Amniotic epithelial cell (primary cell): ENCODE measurements around the gene CACNA2D3.
A peak's percentile ranks its signal among the peaks of the same experiment; 100 is the strongest.

Source experiments
- DNase-seq: peaks from one replicate; pipeline ENCODE4 v3.0.0-alpha.2; 2010; ENCODE audit warnings: low read depth

The CACNA2D3 gene

DNA sequence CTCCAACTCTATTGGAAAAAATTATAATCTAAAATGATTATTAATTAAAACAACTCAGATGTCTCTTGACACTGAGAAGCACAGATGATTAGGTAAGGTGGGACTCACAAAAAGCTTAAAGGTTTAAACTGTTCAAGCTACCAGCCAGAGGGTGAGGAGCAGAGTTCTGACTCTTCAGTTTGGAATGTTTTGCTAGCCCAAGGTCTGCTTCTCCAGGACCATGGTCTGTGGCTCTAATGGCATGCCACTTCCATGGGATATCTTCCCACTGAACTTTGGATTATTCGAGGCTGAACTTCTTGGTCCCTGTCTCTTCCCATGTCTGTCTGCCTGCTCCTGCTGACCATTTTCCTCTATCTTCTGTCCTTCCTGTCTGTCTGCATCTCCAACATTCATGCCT, 49.2 kb downstream of the CACNA2D3 start:
- DNase-seq, result no peak

DNA sequence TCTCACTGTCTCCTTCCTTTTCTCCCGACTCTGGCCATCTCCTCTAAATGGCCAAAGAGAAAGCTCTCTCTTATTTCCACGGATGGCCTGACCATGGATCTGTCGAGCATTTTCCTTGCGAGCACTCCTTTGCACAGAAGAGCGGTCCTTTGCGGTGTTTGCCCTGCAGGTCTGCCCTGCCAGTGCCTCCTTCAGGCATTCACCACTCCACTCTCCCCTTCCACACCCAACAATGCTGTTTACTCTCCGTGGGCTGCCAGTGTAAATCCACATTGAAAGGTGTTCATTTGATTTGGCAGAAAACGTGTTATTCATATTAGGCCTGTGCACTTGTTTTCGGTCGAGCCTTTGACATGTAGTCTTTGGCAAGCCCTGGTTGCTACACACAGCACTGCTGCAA, 49.6 kb downstream of the CACNA2D3 start:
- DNase-seq, result no peak

DNA sequence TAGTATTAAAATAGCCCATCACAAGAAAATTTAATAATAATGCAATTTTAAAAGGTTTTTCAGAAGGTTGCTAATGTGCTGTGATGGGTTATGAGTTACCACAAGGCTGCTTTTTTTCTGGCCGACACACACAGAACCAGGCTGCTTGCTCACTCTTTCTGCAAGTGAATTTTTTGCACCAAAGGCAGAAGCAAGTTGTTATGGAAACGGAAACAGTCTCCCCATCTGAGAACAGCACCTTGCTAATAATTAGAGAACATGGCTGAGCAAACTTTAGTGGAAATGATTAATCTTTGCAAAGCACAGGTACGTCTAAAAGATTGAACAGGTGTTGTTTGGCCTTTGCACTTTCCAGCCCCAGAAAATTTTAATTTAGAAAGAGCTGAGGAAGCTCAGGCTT, 51.0 kb downstream of the CACNA2D3 start:
- no peak for DNase-seq

DNA sequence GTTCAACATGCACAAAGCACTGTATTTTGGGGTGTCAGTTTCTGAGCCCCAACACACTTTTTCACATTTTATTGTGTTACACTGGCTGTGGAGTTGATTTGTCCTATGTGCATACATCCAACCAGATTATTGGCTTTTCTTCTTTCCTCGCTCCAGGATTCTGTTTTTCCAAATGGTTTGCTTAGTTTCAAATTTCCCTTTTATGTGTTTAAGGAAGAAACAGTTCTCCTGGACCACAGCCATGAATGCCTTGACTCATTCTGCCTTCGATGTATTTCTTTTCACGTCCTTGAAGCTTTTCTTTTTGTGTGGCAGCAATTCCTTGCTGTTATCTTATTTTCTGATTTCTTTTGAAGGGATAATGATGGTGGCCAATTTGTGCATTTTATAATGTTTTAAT, 53.8 kb downstream of the CACNA2D3 start:
- DNase-seq, result no peak

DNA sequence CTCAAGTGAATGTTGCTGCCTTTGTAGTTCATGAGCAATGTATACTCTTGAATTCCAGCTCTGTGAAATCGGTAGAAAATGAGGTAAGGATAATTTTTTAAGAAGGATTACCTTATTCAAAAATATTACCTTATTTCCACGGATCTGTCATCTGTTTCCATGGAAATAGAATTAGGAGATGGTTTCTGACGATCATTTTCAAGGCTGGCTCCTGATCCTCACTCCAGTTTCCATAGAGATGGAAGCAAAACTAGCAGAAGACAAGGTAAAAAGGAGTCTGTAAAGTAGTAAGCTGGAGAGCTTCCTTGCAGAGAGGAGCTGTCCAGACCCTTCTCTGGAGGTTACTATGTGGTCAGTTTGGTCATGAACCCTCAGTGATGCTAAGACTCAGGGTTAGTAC, 55.5 kb downstream of the CACNA2D3 start:
- DNase-seq, result no peak

DNA sequence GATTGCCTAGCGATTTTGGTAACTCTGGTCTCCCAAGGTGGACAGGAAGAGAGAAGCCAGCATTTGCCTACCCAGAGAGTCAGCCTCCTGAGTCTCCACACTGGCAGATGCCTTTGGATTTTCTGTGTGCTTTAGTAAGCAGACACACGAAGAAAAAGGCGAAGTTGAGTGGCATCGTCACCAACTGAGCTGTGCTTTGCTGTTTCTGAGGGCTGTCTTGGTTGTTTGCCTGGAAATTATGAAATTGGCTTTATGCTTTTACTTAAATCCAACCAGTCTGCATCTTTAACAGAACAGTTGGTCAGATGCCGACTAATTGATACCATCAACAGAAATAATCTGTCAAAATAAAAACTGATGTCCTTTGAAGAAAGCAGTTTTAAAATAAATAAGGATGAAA, 56.0 kb downstream of the CACNA2D3 start:
- DNase-seq, result no peak

DNA sequence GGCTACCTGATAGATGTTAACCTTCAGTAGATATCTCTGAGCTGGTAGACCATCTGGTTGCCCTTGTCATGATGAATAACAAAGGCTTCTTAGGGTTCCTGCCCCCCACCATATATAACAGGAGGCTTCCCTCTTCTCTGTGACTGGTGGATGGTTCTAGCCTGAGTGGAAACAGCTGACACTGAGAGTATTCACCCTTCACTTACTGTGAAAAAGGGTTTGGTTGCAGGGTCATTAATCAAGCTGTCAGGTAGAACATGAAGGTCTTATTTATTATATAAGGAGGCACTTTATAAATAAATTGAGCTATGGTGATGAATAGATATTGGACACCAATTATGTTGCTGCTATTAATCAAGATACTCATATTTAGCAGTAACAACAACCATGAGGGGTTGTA, 58.6 kb downstream of the CACNA2D3 start:
- DNase-seq, result no peak

DNA sequence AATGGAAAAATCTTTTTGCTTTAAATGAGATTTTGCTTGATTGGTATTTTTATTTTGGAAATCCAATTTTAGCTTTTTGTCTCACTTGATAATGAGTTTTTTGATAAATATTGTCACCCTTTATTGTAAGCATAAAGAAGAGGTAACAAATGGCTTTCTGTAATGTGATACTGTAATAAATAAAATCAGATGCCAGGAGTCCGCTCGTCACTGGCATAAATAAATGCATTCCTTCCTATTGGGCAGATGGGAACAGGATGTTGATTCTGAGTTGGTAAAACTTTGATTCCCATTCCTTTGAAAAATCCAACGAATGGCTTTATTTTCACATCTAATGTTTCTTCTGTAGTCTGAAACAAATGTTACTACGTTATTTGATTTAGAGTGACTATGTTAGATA, 59.9 kb downstream of the CACNA2D3 start:
- no peak for DNase-seq

DNA sequence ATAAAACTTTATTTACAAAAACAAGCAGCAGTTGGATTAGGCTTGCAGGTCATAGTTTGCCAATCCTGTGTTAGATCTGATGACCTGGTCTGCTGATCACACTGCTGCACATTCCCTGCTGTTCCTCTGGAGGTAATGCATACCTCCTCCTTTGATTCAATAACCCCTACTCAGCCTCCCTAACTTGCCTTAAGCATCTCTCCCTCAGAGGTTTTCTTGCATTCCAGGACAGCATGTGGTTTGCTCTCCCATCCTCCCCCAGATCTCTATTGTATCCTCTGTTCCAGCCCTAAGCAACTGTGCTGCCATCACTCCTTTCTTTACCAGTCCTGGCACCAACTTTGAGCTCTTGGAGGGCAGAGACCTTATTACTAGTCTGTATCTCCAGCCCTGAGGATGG, 63.4 kb downstream of the CACNA2D3 start:
- DNase-seq, result no peak

DNA sequence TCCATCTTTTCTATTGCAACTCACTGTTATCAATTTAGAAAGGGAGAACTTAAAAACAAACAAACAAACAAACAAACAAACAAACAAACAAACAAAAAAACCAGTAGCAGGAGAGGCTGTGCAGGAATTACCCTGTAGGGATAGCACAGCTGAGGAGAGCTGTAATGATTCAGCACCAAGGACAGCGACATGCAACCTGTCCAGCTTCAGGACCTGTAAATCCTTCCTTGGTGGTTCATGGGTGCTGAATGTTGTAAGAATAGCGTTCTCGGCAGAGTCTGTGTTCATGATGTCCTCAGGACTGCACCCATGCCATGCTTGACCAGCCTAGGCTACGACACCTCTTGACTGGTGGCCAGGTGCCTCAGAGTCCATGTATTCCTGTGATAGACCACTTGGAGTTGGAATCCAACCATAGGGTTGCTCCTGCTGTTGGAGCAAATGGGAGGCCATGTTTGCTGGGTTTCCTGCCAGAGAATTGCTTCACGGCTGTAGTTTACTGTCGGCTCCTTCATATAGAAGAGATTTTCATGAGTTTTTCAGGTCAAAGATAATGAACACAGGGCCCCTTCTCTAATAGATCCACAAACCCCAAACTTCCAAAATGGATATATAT, 65.9 kb downstream of the CACNA2D3 start:
- peak; percentile 41 for DNase-seq

DNA sequence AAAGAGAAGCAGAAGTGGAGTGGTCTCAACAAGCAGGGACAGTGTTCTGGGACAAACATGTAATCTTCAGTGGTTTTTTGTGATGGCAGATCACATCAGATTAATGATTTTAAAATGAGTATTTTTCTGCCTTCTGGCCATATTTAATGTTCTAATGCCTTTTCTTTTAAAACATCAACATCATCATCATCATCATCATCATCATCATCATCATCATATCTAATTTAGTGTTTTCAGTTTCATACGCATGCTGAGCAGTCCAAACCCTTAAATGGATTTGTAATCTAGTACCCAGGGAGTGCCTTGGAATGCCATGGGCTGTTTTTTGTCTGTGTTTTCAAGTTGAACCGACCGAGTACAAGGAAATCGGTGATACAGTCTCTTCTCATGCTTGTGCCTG, 68.9 kb downstream of the CACNA2D3 start:
- DNase-seq, result no peak

DNA sequence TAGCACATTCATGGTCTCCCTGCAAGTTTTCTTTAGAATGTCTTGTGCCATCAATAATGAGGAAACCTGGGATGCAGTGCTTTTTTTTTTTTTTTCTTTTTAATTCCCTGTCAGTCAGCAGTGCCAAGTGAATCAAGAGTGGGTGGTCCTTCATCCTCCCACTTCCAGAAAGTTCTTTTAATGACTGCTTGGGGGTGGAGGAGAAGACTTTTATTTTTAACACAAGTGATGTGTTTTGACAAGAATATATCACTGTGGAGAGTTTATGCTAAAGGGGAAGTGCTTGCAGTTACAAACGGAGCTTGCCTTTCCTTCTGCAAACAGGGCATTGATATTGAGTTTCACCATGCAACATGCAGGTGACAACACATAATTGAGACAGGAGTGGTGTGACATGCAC, 69.7 kb downstream of the CACNA2D3 start:
- no peak for DNase-seq

DNA sequence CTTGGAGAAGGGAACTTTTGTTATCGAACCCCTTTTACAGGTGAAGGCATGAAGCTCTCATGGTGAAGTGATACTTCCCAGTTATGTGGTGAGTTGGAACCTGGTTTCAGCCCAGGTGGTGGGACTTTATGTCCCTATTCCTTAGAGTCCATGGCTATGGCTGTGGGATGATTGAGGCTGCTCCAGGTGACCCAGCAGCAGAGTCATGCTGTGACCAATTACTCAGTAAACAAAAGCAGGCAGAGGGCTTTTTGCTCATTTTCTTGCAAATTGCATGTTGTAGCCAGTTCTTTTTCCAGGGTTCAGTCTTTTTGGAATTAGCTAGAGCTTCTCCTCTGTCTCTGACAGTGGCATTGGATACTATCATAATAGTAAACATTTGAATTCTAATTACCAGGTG, 70.7 kb downstream of the CACNA2D3 start:
- DNase-seq, result no peak

DNA sequence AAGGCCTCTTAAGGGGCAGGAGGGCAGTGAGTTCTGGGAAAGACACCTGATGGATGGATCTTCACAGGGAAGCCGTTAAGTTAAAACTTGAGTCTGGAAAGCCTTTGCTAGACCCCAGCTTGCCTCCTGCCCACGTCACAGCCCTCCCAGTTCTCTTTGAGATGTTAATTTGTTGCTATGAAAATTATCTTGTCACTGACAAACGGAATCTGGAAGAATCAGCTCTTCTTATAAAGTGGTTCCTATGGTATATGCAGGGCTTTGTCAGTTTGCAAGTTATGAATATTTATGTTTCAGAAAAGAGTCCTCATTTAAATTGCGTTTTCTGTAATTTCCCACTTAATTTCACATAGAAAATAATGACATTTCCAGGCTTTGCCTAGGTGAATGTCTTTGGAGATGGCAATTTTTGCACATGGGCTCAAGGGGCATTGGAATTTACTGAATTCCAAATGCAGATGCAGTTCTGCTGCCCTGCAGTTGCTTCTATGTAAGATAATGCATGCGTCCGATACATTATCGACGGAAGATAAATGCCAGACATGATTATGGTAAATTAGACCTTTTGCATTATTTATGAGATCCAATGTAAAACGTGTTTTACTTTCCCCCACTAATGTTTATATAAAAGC, 74.1 kb downstream of the CACNA2D3 start:
- no peak for DNase-seq

DNA sequence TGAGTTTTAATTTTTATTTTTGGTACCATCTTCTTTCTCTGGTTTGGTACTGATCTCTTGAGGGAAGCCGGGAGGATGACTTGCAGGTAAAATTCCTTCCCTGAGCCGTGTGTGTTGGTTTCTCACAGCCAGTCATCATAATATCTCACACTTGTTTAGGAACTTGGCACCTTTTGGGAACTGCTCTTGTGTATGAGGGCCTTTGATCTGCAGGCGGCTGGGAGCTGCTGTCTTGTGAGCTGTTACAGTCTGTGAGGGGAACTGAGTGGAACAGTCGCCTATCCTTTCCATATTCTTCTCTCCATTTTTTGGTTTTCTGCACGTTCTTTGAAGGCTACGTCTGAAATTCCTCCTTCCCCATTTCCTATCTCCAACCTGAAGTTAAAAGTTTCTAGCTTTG, 75.2 kb downstream of the CACNA2D3 start:
- no peak for DNase-seq

DNA sequence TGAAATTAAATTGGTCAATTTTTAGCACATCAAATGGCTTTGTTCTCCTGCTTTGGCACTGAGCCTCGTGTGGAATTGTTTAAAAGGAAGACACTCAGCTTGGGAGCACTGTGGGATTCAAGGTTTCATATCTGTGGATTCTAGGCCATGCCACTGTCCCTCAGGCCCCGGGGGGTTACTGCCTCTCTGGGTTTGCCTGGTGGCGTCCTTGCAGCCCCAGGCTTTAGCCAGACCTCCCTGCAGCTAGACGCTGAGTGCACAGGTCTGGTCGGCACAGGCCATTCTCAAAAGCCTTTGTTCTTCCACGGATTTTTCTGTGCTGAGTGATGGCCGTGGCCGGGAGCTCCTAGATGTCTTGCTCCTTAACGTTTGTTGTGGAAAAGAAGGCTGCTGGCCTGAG, 76.2 kb downstream of the CACNA2D3 start:
- no peak for DNase-seq

DNA sequence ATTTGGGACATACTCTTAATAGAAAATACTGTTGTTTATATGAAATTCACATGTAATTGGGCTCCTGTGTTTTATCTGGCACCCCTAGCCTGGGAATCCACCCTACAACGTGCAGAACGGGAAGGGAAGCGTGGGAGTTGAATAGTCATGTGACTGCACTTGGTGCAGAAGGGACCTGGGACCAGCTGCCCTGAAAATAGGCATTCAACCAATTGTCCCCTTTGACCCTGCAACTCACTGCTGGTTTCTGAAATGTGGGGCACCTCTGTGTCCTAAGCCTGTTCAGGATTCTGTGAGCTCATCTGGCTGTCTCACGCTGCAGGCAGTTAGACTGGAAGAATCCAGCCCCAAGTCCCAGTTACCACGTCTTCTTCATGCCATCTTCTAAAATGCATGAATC, 79.7 kb downstream of the CACNA2D3 start:
- DNase-seq, result no peak

DNA sequence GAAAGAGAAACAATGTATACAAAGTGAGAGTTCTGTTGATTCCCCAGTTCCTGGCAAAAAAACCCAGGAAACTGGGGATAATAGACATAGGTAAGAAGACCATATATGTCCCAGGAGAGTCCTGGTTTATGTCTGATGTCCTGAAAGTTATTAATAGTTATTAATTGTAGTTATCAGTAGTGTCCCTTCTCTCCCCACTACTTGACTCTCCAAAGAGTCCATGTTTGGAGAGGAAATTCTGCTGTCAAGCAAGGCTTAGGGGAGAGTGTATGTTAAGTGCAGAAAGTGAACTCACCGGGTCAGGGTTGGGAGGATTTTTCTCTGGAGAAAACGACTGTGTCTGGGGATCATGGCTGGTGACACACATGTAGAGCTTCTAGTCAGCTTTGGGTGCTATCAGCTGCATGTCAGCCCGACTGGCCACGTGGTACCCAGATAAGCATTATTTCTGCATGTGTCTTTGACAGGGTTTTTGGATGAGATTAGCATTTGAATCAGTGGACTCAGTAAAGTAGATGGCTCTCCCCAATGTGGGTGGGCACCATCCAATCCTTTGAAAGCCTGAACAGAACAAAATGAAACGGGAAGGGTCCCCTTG, 80.4 kb downstream of the CACNA2D3 start:
- DNase-seq, result no peak

DNA sequence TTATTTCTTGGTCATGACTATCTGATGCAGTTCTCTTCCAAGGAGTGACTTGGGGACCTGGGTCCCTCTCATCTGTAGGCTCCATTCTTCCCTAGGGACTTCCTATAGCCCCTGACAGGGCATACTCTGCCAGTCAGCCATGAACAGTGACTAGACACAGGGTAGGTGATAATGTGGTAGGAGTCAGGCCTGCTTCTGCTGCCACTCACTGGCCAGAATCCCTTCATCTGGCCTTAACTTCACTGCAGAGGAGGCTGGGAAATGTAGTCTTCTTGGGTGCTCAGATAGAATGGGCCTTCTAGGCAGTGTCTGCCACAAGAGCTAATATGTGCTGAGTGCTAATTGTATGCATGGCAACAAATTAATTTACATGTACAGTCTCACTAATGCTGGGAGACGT, 84.5 kb downstream of the CACNA2D3 start:
- DNase-seq, result no peak

DNA sequence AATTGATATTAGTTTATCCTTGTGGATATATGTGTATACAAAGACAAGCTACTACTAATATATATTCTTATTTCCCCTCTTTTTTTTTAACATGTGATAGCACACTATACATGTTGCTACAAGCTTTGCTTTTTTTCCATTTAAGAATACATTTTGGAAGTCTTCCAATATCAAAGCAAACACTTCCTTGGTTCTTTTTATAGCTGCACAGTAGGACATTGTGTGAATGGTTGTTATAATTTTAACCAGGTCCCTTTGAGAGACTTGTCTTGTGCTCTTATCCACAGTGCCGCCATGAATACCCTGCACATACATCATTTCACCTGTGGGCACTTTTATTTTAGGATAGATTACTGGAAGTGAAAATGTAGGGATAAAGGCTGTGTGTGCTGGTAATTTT, 88.7 kb downstream of the CACNA2D3 start:
- DNase-seq, result no peak

DNA sequence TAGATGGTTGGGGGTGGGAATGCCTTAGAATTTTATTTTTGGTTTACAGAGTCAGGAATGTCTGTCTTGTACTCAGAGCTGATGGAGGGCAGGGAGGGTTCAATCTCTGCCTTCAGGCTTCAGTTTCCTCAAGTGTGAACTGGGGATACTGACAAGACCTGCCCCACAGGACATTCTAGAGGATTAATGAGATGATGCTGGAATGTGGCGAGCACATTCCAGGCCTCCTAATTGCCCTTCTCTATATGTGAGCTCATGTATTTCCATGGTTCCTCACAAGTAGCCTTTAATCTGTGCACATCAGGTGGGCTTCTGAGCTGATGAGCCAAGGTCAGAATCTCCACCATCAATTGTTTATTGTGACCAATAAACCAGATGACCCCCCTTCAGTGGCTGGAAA, 90.4 kb downstream of the CACNA2D3 start:
- DNase-seq, result no peak

DNA sequence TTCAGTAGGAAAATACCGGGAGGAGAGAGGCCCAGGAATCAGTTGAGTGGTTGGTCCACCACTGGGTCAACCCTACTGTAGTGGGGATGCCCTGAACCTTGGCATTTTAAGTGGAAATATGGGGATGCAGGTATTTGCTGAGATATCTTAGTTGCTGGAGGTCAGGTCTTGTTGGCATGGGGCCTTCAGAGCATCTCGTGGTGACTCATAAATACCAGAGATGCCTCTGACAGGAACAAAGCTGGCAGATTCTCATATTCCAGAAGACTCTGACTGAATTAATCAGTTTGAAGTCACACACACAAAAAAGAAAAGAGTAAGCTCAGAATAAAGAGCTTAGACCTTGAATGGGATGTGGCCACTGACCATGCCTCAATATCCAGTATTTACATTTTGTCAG, 91.6 kb downstream of the CACNA2D3 start:
- DNase-seq, result no peak

DNA sequence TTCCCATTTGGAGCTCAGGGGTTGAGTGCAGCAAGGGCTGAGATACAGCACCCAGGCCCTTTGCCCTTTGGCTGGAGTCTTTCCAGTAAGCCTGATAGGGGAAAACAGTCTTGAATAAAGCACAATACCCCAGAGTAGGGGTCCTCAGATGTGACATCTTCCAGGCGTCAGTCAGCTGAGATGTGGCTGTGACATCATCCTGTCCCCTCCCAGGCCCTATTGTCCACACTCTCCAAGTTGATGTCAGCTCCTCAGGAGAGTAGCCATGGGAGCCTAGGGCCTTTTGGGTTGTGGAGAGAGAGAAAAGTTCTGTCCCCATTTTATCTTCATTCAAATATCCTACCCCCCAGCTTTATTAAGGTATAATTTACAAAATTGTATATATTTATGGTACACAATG, 92.5 kb downstream of the CACNA2D3 start:
- no peak for DNase-seq

DNA sequence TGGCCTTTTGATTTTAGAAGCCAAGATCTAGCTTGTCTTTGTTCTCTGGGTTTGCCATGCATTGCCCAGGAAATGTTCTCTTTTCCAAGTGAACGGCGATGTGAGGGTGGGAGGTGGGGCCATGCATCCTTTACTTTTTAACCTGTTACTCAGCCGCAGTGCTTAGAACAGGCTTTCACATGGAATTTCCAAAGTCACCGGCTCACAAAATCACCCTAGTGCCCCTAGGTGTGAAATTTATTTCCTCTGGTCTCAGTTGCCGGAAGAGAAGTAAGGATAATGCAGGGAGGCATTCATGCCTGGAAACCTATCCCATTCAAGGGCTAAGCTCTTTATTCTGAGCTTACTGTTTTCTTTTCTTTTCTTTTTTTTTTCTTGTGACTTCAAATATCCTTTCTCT, 93.2 kb downstream of the CACNA2D3 start:
- no peak for DNase-seq
